ENCODE results near the gene NFASC.
A peak's percentile ranks its signal among the peaks of the same experiment; 100 is the strongest.

NFASC gene

GRCh38 chr1:204870160-204870912, at the start of gene NFASC:
Gene NFASC, plus strand, starts transcription at chr1:204870862. Its CDS starts 73,454 bp downstream, at chr1:204944316.
- H3K4me3 ChIP-seq (ENCODE audit: low read depth, low read length) = no peak within 1 kb of the TSS

GRCh38 chr1:204821476-204821875, 49.2 kb upstream of the NFASC start:
- H3K4me3 ChIP-seq (ENCODE audit: low read depth, low read length) = no peak overlapping the region

DNA sequence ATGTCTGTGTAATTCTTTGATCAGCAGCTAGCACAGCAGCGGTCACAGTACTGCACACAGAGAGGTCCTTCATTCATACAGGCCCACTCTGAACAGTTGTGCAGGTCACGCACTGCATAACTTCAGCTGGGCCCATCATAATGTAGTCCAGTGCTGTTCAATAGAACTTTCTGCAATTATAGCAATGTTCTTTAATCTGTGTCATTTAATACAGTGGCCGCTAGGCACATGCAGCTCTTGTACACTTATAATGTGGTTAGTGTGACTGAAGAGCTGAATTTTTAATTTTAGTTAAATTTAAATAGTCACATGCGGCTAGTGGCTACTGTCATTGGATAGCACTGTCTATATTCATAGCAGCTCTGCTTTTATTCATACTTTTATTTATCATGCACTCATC, 48.7 kb upstream of the NFASC start:
- H3K4me3 ChIP-seq (ENCODE audit: low read depth, low read length) = no peak overlapping the region

DNA sequence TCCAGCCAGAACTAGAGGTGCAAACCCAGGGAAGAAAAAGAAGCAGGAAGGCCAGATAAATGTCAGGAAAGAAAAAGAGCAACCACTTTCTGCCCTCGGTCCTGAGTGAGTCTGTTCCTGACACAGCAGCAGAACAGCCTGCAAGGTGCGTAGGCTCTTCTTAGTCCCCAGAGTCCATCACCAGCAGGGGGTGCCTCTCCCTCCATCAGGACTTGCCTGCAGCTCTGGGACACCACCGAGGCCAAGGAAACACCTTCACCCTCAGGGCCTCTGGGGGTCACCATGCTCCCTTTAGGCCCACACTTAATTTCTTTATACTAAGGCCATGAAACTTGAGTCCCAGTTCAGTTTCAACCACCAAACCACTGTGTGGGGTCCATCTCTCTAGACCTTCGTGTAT, 43.7 kb upstream of the NFASC start:
- no peak overlapping the region for H3K4me3 ChIP-seq (ENCODE audit: low read depth, low read length)

- H3K4me3 ChIP-seq (ENCODE audit: low read depth, low read length) = peak overlapping the region; percentile 69
Observed at GRCh38 chr1:204828352-204828850, 42.3 kb upstream of the NFASC start.

GRCh38 chr1:204829133-204829825, 41.4 kb upstream of the NFASC start:
- peak overlapping the region; percentile 69 for H3K4me3 ChIP-seq (ENCODE audit: low read depth, low read length)

DNA sequence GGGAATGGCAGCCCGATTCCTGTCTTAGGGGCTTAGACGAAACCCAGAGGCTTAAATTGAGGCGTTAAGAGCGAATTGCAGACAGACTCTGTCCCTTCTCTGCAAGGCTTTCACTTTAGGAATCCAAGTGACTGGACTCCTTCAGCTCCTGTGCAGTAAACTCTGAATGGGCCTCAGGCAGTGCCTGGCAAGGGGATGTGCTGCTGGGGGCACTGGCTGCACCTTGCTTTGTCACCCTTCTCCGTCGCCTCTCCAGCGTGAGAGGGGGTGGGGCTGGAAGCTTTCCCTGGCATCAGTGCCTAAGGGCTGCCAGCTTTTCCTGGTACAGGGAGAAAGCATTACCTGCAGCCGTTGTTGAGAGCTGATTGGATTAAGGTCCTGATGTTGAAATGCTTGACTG, 39.9 kb upstream of the NFASC start:
- no peak overlapping the region for H3K4me3 ChIP-seq (ENCODE audit: low read depth, low read length)

DNA sequence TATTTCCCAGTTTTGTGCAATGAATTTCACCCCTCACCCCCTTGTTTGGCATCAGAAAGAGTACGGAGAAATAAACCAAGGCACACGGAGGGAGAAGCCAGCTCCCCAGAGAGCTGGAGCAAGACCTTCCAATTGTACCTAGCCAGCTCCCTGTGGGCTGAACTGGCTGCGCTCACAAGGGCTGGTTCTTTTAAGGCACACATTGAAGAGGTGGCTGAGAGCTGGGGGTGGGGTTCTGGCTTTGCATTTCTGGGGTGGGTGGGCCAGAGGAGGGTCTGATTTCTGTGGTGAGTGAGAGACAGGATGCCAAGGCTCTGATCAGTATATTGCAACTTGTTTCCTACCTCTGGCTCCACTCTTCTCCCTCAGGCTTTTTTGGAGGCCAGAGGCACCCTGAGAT, 39.5 kb upstream of the NFASC start:
- no peak overlapping the region for H3K4me3 ChIP-seq (ENCODE audit: low read depth, low read length)

DNA sequence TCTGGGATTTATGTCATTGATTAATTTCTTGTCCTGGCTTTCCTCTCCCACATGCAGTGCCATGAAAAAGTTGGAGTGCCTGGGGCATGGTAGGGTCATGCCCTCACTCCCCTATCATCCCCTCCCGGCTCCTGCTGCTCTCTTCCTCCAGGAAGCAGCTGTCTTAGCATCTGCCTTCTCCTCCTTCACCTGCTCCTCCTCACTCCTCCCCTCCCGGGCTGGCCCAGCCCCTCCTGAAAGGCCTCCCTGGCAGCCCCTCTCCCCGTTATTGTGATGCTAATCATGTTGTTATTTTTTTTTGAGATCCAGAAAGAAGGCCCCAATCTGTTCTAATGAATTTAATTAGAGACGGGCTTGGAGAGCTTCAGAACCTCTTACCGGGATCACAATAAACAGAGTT, 36.3 kb upstream of the NFASC start:
- no peak overlapping the region for H3K4me3 ChIP-seq (ENCODE audit: low read depth, low read length)

- no peak overlapping the region for H3K4me3 ChIP-seq (ENCODE audit: low read depth, low read length)
Observed at GRCh38 chr1:204834752-204835151, 35.9 kb upstream of the NFASC start.

- H3K4me3 ChIP-seq (ENCODE audit: low read depth, low read length) = no peak overlapping the region
Observed at GRCh38 chr1:204835737-204836136, 34.9 kb upstream of the NFASC start.

- no peak overlapping the region for H3K4me3 ChIP-seq (ENCODE audit: low read depth, low read length)
Observed at GRCh38 chr1:204836856-204837255, 33.8 kb upstream of the NFASC start.

DNA sequence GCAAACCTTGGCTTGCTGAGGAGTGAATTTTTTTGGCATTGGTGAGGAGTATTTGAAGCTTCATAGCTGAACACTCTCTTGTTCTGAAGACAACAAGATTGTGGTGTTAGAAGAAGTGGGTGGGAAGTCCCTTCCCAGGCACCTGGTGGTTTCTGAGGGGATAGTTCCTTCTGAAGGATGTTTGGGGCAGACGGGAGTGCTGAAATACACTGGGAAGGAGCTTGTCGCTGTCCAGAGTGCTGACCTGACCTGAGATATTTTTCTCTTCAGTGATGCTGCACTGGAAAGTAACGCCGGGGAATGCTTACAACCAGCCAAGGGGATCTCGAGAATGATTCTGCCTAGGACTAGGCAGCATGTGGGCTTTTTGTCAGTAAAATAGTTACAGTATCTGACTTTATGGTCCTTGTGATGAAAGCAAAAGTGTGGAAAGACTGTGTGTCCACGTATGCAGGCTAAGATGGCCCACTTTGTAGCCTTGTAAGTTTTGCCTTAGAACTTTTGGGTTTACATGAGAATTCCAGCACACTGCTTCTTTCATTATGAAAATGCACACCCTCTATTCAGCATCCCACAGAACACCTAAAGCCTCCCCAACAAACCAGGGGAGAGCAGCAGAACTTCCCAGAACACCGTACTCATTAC, 33.1 kb upstream of the NFASC start:
- H3K4me3 ChIP-seq (ENCODE audit: low read depth, low read length) = no peak overlapping the region

DNA sequence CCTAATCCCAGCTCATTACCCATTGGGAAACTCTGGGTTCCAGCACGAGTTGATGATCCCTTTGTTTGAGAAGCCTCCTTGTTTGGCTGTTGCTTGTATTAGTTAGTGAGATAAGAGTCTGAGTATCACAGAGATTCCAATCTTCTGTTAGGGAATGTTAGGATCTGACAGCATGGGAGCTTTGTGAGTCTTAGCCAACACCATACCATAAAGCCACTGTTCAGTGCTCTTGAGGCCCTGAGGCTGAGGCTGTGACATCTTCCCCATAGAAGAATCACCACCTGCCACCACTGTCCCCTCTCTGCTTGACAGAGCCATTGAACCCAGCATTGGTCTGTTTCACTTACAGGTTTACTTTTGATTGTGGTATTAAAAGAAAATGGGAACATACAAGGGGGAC, 29.3 kb upstream of the NFASC start:
- no peak overlapping the region for H3K4me3 ChIP-seq (ENCODE audit: low read depth, low read length)

GRCh38 chr1:204841798-204842197, 28.9 kb upstream of the NFASC start:
- no peak overlapping the region for H3K4me3 ChIP-seq (ENCODE audit: low read depth, low read length)

DNA sequence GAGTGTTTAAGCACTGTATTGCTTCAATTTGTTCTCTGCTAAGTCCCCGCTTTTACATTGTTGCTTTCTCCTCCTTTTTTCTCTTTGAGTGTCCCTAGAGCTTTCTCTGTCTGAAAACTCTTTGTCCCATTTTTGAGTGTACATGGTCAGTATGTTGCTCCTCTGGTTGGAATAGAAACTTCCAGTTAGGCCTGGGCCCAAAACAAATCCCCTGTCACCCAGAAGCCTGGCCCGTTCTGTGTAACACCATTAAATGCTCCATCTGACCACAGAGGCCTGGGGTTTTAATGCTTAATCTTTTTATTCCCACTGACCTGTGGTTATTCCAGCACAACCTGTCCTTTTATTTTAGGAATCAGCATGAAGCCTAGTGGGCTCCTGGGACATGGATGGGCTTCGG, 28.3 kb upstream of the NFASC start:
- H3K4me3 ChIP-seq (ENCODE audit: low read depth, low read length) = no peak overlapping the region

DNA sequence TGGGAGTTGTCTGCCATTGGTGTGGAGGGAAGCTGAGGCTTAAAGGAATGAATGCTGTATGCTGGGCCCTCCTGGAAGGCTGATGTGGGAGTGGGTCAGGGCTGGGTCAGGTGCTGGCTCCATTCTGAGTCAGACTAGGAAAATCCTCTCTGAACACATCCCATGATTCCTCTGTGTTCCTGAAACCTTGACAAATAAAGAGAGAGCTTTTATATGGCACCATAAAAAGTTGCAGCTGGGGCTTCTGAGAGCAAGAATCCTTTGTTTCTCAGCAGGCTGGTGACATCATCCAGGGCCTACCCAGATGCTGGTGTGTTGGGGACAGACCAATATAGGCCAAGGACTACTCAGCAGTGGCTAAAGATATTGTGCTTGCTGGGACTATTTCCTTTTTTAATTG, 27.8 kb upstream of the NFASC start:
- H3K4me3 ChIP-seq (ENCODE audit: low read depth, low read length) = no peak overlapping the region

DNA sequence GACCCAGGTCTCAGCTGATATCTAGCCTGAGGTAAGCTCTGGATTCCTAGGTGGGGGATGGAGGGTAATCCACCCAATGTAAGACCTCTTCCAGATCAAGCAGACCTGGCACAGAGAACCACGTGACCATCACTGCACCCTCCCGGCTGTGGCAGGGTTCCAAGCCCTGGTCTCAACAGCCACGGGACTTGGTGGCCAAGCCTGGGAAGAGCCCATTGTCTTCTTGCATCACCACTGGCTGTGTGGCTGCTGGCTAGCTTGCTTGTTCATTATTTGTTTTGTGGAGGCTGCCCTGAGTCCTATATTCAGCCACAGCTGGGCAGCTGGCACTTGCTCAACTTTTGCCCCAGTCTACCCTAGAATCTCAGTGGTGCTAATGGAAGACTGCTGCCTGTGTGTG, 24.1 kb upstream of the NFASC start:
- no peak overlapping the region for H3K4me3 ChIP-seq (ENCODE audit: low read depth, low read length)

DNA sequence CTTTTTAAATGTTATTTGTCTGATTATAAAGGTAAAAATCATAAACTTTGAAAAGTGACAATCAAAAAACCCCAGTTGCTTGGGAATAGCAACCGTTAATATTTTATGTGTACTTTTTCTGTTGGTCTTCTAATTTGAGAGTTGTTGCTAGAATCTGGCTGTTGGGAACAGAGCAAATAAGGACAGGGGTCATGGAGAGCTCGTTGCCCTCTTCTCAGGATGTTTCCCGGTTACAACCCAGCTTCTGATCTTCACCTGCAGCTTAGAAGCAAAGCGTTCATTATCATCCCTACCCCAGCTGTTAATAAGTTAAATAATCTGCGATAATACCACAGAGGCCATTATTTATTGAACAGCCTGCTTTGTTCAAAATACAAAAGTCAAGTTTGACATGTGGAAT, 22.1 kb upstream of the NFASC start:
- no peak overlapping the region for H3K4me3 ChIP-seq (ENCODE audit: low read depth, low read length)

DNA sequence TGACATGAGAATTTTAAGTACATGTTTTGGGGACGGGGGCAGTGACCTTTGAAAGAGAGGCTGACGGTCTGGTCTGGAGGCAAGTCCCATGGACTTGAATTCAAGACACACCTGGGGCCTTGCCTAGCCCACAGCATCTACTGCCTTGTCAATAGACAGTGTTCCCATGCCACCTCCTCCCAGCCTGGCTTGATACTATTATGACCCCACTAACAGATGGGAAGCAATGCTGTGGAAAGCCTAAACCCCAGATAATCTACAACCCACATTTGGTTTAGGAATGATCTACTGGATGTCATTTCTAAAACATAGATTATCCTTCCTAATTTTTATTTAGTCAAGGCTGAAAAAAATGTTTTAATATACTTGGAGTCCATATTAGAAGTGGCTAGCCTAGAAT, 17.8 kb upstream of the NFASC start:
- no peak overlapping the region for H3K4me3 ChIP-seq (ENCODE audit: low read depth, low read length)

GRCh38 chr1:204853436-204853835, 17.2 kb upstream of the NFASC start:
- no peak overlapping the region for H3K4me3 ChIP-seq (ENCODE audit: low read depth, low read length)

DNA sequence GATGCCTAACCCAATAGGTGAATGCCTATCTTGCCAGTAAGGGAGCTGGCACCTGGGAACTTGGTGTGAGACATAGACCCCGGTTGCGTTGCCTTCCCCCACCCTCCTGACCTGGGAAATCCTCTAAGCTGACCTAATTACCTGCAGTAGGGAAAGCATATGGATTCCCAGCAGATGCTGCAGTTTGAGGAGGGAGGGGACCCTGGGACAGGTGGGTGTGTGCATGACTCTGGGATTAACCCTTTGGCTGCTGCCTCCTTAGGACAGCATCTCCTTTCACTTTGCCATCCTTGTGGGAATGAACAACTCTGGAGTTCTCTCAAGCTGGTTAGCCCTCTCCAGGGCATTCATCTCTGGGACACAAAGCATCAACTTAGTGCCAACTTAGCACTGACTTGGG, 16.4 kb upstream of the NFASC start:
- H3K4me3 ChIP-seq (ENCODE audit: low read depth, low read length) = no peak overlapping the region
